Vagina (tissue), 2 donors: Measurements from ENCODE around the gene C11orf54.

Source experiments
- CTCF ChIP-seq, 3 experiments: fragments of 450-650 bp in 2 of 3; fragments of 200-600 bp in 1 of 3; sonication (generic) in 1 of 3; IDR thresholded peaks; one replicate each; pipeline ENCODE4 v1.5.1; 2017 to 2019; ENCODE audit warnings: antibody characterized with exemption in 3 of 3, mild to moderate bottlenecking in 2 of 3, moderate library complexity in 2 of 3
- POLR2A ChIP-seq, 2 donors: fragments of 450-650 bp; IDR thresholded peaks; one replicate each; pipeline ENCODE4 v1.6.1; 2017; ENCODE audit warnings: antibody characterized with exemption in 2 of 2, mild to moderate bottlenecking in 2 of 2, moderate library complexity in 2 of 2

GRCh38 chr11:93724089-93724488 is 17.4 kb upstream of the C11orf54 start:
- no peak for TF ChIP-seq CTCF (IDR thresholded peaks at IDR 0.05)
- TF ChIP-seq POLR2A (IDR thresholded peaks at IDR 0.05): no peak
